ENCODE results near the gene SLC4A4.

The SLC4A4 gene

DNA sequence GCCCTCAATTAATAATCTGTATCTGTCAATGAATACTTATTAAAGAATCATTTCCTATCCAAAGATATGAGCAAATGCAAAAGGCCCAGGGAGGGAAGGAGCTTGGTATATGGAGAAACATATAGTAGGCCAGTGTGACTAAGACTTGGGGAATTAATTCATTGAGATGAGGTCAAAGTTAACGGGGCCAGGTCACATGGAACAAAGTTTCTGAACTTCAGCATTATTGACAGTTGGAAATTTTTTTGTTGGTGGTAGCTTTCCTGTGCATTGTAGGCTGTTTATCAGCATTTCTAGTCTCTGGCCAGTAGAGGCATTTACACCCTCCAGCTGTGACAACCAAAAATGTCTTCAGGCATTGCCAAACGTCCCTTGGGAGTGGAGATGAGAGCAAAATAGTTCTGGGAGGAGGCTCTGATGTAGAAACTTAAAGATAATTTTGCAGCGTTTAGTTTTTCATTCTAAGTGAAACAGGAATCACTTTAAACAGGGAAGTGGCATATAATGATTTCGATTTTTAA, 202.0 kb downstream of the SLC4A4 start:
- DNase-seq (ENCODE audit: low read depth): no peak

- no peak for DNase-seq (ENCODE audit: low read depth)
These were observed 202.7 kb downstream of the SLC4A4 start for GRCh38 chr4:71541541-71541940.

- DNase-seq (ENCODE audit: low read depth): no peak
These were observed 206.3 kb downstream of the SLC4A4 start for GRCh38 chr4:71545168-71545567.

GRCh38 chr4:71549516-71550160, 210.8 kb downstream of the SLC4A4 start:
- DNase-seq (ENCODE audit: low read depth): no peak

GRCh38 chr4:71550220-71551165, 211.7 kb downstream of the SLC4A4 start:
- DNase-seq (ENCODE audit: low read depth): no peak

GRCh38 chr4:71553605-71554004, 214.8 kb downstream of the SLC4A4 start:
- DNase-seq (ENCODE audit: low read depth): no peak

DNA sequence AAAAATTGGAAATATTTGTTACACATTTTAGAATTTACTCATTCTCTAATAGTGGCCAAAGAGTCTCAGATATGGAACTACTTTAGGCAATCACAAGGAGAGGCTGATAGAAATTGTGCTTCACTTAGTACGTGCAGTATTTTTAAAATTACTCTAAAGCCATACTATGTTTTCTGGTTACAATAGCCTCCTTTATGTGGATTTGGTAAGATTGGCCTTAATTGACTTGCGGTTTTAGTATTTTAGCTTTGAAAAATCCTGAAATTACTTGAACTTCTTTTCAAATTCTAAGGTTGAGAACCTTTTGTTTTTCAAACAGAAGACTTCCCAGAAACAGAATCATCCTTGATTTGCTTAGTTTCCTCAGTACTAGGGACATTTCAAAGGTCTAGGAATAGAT, 215.2 kb downstream of the SLC4A4 start:
- DNase-seq (ENCODE audit: low read depth): no peak

DNA sequence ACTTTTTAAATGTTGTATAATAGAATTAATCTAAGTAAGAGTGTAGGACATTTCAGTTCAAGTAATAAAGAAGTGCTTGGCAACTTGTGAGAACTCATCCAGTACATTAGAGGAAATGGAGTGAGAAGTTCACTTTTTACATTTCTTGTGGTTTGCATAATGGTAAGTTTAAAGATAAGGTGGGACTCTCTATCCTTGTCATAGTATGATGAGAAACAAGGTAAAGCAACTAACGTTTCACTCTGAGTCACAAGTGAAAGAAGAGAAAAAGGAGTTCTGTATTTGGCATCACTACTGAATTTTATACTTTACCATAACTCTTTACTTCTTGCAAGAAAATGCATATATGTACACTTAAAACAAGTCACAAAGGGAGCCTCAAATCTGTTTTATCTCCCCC, 219.4 kb downstream of the SLC4A4 start:
- DNase-seq (ENCODE audit: low read depth): no peak

- DNase-seq (ENCODE audit: low read depth): no peak
These were observed 221.2 kb downstream of the SLC4A4 start for GRCh38 chr4:71559957-71560571.

GRCh38 chr4:71564775-71565174, 226.0 kb downstream of the SLC4A4 start:
- DNase-seq (ENCODE audit: low read depth): no peak

GRCh38 chr4:71566856-71567255, 228.0 kb downstream of the SLC4A4 start:
- DNase-seq (ENCODE audit: low read depth): no peak

GRCh38 chr4:71568131-71568530, 229.3 kb downstream of the SLC4A4 start:
- no peak for DNase-seq (ENCODE audit: low read depth)

GRCh38 chr4:71570492-71570891, 231.7 kb downstream of the SLC4A4 start:
- DNase-seq (ENCODE audit: low read depth): no peak

DNA sequence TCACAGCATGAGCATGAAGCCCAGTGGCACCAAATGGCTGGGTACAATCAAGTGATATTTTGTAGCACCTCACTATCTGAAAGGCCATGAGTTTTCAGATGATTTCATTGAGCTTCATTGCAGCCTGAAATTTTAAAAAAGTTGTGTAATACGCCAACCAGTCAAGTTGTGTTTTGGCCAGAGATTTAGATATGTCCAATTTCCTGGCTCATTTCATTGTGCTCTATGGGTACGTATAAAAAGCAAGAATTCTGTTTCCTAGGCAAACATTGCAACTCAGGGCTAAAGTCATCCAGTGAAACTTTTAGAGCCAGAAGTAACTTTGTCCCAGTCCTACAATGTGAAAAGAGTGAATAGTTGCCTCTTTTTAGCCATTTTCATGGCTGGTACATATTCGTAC, 232.5 kb downstream of the SLC4A4 start:
- no peak for DNase-seq (ENCODE audit: low read depth)

DNA sequence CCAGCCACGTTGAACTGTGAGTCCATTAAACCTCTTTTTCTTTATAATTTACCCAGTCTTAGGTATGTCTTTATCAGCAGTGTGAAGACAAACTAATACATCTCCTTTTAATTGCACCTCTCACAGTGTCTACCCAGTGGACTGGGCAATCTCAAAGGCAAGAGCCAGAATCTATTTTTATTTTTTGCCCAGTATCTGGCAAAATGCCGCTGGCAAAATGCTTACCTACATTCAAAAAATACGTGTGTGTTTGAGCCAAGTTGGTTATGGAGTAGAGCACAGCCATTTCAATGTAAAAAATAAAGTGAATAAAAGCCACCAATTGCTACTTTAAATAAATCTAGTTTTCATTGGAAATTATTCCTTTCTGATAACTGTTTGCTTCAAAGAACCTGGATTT, 245.2 kb downstream of the SLC4A4 start:
- no peak for DNase-seq (ENCODE audit: low read depth)

DNA sequence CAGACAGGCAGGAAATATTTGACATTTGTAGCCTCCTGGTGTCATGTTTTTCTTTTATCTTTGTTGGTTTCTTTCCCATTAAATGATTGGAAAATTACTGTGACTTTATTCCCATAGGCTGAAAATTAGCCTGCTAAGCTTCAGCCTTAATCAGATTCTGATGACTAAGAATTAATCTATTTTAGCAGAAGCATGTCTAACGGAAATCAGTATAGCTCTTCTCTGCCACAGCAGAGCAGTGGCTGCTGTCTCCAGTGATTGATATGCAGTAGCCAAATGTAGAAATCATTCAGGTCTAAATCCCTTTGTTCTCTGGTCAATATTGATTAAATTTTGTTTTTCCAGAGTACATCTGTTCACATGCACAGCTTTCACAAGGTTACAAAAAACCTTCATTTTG, 245.8 kb downstream of the SLC4A4 start:
- DNase-seq (ENCODE audit: low read depth): no peak

DNA sequence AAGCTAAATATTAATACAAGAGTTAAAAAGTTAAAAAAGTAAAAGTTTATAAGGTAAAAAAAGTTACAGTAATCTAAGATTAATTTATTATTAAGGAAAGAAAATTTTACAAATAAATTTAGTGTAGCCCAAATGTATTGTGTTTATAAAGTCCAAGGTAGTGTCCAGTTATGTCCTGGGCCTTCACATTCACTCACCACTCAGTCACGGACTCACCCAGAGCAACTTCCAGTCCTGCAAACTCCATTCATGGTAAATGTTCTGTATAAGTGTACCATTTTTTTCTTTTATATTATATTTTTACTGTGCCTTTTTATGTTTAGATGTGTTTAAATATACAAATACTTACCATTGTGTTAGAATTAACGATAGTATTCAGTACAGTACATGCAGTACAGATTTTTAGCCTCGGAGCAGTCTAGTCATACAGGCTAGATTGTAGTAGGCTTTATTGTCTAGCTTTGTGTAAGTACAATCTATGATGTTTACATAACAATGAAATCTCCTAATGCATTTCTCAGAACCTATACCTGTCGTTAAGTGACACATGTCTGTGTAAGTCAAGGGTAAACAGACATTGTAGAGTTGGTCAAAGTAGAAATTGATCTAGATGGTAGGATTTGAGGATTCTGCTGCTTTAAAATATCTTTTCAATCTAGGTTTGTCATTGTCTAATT, 247.4 kb downstream of the SLC4A4 start:
- DNase-seq (ENCODE audit: low read depth): no peak

DNA sequence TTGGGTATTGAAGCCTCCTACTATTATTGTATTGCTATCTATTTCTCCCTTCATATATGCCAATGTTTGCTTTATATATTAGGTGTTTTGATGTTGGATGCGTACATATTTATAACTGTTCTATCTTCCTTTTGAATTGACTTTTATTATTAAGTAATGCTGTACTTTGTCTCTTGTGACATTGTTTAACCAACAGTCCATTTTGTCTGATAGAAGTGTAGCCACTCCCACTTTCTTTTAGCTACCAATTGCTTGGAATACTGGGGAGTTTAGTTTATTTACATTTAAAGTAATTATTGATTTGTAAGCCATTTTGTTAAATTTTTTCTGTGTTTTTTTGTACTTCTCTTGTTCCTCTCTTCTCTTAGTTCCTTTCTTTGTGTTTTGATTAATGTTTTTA, 249.2 kb downstream of the SLC4A4 start:
- DNase-seq (ENCODE audit: low read depth): no peak

- no peak for DNase-seq (ENCODE audit: low read depth)
These were observed 254.0 kb downstream of the SLC4A4 start for GRCh38 chr4:71592793-71593192.

- DNase-seq (ENCODE audit: low read depth): no peak
These were observed 254.5 kb downstream of the SLC4A4 start for GRCh38 chr4:71593311-71593710.

DNA sequence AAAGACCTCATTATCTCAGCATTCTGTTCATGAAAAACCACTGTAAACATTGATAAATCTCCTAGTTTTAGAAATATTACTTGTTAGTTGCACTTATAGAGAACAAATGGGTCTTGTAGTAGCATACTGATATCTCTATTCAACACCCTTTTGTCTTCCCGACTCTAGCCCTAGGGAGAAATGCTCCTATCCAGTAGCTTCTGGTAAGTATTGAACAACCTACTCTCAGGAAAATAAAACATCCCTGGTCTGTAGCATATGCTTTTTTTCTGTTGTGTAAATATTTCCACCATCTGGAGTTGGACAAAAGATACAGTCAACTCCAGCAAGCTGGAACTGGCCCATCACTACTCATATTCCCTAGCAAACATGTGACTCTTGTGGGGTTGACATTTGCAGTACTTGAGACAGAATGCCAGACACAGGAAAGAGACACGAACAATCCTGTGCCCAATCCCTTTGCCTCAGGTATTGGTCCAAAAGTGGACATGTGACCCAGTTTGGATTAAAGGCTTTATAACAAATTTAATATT, 256.8 kb downstream of the SLC4A4 start:
- DNase-seq (ENCODE audit: low read depth): no peak

GRCh38 chr4:71599578-71599977, 260.8 kb downstream of the SLC4A4 start:
- DNase-seq (ENCODE audit: low read depth): no peak

Measured in stimulated activated CD4-positive, alpha-beta T cell treated with anti-CD3 and anti-CD28 coated beads, Interleukin-2, amount 100 ng/mL, for 4 hours (primary cell).